ENCODE measurements around the gene FBXO31.

GRCh38 chr16:87426423-87427215, 43.0 kb upstream of the FBXO31 start:
- TF ChIP-seq, protein P1, sequence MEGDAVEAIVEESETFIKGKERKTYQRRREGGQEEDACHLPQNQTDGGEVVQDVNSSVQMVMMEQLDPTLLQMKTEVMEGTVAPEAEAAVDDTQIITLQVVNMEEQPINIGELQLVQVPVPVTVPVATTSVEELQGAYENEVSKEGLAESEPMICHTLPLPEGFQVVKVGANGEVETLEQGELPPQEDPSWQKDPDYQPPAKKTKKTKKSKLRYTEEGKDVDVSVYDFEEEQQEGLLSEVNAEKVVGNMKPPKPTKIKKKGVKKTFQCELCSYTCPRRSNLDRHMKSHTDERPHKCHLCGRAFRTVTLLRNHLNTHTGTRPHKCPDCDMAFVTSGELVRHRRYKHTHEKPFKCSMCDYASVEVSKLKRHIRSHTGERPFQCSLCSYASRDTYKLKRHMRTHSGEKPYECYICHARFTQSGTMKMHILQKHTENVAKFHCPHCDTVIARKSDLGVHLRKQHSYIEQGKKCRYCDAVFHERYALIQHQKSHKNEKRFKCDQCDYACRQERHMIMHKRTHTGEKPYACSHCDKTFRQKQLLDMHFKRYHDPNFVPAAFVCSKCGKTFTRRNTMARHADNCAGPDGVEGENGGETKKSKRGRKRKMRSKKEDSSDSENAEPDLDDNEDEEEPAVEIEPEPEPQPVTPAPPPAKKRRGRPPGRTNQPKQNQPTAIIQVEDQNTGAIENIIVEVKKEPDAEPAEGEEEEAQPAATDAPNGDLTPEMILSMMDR (IDR thresholded peaks at IDR 0.05; ENCODE audit: low read depth, low read length) = no peak
- TF ChIP-seq EZH2phosphoT487 (IDR thresholded peaks at IDR 0.05; ENCODE audit: low read depth) = no peak
